Thoracic aorta (tissue), 2 donors: ENCODE results near the gene SLC2A3. TPM values are rescaled to one million over a fixed set of nuclear protein-coding genes. Genes with fewer than 3 reads are reported as not detected.
"Not testable (repeated sequence)": the region's sequence is repeated elsewhere in the genome, so short reads cannot be mapped to it uniquely, and the experiment has no call there.

Source experiments
- ATAC-seq: fragments of 150-250 bp; one replicate; pipeline ENCODE4 v1.8.0; 2017; ENCODE audit warnings: low read depth; ENCODE audit not compliant: insufficient number of reproducible peaks, low FRiP score
- DNase-seq: peaks from one replicate; pipeline ENCODE4 v3.0.0-alpha.2; 2020; ENCODE audit warnings: low spot score
- H3K27ac ChIP-seq, 2 donors: fragments of 200-600 bp; sonication (generic); 1 replicate in 1 of 2; 2 replicates in 1 of 2; pipeline ENCODE4 v1.5.1; 2016; ENCODE audit warnings: mild to moderate bottlenecking in 2 of 2, moderate library complexity in 2 of 2
- H3K27me3 ChIP-seq: fragments of 200-600 bp; sonication (generic); replicated peaks from 2 replicates; pipeline ENCODE4 v1.6.0; 2016; ENCODE audit warnings: mild to moderate bottlenecking; ENCODE audit not compliant: insufficient read depth
- H3K36me3 ChIP-seq: fragments of 200-600 bp; sonication (generic); one replicate; pipeline ENCODE4 v1.5.1; 2016
- H3K4me1 ChIP-seq, 2 donors: fragments of 200-600 bp; sonication (generic); 1 replicate in 1 of 2; 2 replicates in 1 of 2; pipeline versions ENCODE4 v1.5.1 to v1.6.0; 2016; ENCODE audit warnings: low read depth in 2 of 2, mild to moderate bottlenecking in 1 of 2; ENCODE audit not compliant: control insufficient read depth in 1 of 2
- H3K4me3 ChIP-seq: fragments of 200-600 bp; sonication (generic); 2 replicates; pipeline ENCODE4 v1.5.1; 2016; ENCODE audit warnings: mild to moderate bottlenecking
- H3K9me3 ChIP-seq: fragments of 200-600 bp; sonication (generic); 2 replicates; pipeline ENCODE4 v1.5.1; 2016
- total RNA-seq, 2 donors: library from RNA; depleted of rRNA; stranded (reverse); fragments of >200 nt; gene quantifications; one replicate each; pipeline versions ENCODE4 v1.1.0 to v1.2.3, GENCODE V29; 2016
- TF ChIP-seq, protein P1 (sequence below): fragments of 200-600 bp; sonication (generic); IDR thresholded peaks from one replicate; pipeline ENCODE4 v1.5.1; 2019; ENCODE audit warnings: antibody characterized with exemption

SLC2A3 gene
- total RNA-seq, 2 donors from 2014 or later = 47.7 to 136 TPM

- Histone ChIP-seq H3K4me3 (no peak overlapping the region), H3K27me3 (no peaks in the 10 kb centered on the region), H3K4me1 (peaks cover 0 to 15% of the 10 kb centered on the region in 2 donors), H3K27ac (no peak overlapping the region), H3K36me3 (peaks cover 27% of the 10 kb centered on the region), H3K9me3 (no peaks in the 10 kb centered on the region)
- TF ChIP-seq, protein P1, sequence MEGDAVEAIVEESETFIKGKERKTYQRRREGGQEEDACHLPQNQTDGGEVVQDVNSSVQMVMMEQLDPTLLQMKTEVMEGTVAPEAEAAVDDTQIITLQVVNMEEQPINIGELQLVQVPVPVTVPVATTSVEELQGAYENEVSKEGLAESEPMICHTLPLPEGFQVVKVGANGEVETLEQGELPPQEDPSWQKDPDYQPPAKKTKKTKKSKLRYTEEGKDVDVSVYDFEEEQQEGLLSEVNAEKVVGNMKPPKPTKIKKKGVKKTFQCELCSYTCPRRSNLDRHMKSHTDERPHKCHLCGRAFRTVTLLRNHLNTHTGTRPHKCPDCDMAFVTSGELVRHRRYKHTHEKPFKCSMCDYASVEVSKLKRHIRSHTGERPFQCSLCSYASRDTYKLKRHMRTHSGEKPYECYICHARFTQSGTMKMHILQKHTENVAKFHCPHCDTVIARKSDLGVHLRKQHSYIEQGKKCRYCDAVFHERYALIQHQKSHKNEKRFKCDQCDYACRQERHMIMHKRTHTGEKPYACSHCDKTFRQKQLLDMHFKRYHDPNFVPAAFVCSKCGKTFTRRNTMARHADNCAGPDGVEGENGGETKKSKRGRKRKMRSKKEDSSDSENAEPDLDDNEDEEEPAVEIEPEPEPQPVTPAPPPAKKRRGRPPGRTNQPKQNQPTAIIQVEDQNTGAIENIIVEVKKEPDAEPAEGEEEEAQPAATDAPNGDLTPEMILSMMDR = no peak
- DNase-seq (no peak), ATAC-seq (no peak)
Measured at GRCh38 chr12:7929083-7929792, 6.7 kb downstream of the SLC2A3 start.

GRCh38 chr12:7927470-7927869 is 8.5 kb downstream of the SLC2A3 start:
- Histone ChIP-seq H3K27me3 (no peaks in the 10 kb centered on the region), H3K4me3 (no peak overlapping the region), H3K27ac (no peak overlapping the region), H3K36me3 (peaks cover 35% of the 10 kb centered on the region), H3K4me1 (no peaks in the 10 kb centered on the region), H3K9me3 (no peaks in the 10 kb centered on the region)
- ATAC-seq = no peak
- no peak for DNase-seq
- TF ChIP-seq, protein P1 = no peak

- not testable (repeated sequence) for H3K27me3 ChIP-seq, H3K4me1 ChIP-seq, ATAC-seq, H3K9me3 ChIP-seq, H3K27ac ChIP-seq, DNase-seq, H3K4me3 ChIP-seq
- peaks cover 35% of the 10 kb centered on the region for H3K36me3 ChIP-seq
Measured at GRCh38 chr12:7926068-7926666, 9.8 kb downstream of the SLC2A3 start.

- H3K27ac ChIP-seq = no peak overlapping the region
- ATAC-seq (no peak), DNase-seq (no peak)
- no peaks in the 10 kb centered on the region for H3K4me1 ChIP-seq
- no peak overlapping the region for H3K4me3 ChIP-seq
- TF ChIP-seq, protein P1 = no peak
- peaks cover 30% of the 10 kb centered on the region for H3K36me3 ChIP-seq
- no peaks in the 10 kb centered on the region for H3K9me3 ChIP-seq
- no peaks in the 10 kb centered on the region for H3K27me3 ChIP-seq
Measured at GRCh38 chr12:7923241-7924236, 12.4 kb downstream of the SLC2A3 start.

DNA sequence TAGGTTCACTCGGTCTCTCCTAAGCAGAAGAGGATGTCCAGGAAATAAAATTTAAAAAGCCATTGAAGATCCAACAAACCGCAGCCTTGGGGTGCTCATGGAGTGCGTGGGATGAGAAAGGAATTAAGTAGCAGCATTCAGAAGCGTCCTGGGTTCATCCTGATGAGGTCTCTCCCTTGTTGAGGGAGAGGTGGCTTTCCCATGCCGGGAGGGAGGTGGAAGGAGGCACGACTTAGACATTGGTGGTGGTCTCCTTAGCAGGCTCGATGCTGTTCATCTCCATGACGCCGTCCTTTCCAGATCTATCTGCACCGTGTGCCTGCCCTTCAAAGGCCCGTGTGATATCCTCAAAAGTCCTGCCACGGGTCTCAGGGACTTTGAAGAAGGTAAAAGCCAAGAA is 14.8 kb downstream of the SLC2A3 start:
- H3K27ac ChIP-seq, H3K4me1 ChIP-seq, ATAC-seq, H3K27me3 ChIP-seq, H3K9me3 ChIP-seq, DNase-seq, H3K4me3 ChIP-seq: not testable (repeated sequence)
- peaks cover 22% of the 10 kb centered on the region for H3K36me3 ChIP-seq

DNA sequence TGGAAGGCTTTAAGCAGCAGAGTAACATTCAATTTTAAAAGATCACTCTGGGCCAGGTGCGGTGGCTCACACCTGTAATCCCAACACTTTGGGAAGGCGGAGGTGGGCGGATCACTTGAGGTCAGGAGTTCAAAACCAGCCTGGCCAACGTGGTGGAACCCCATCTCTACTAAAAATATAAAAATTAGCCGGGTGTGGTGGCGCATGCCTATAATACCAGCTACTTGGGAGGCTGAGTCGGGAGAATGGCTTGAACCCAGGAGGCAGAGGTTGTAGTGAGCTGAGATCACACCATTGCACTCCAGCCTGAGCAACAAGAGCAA is 17.8 kb downstream of the SLC2A3 start:
- not testable (repeated sequence) for H3K9me3 ChIP-seq, ATAC-seq, H3K4me3 ChIP-seq, DNase-seq, H3K4me1 ChIP-seq, H3K27me3 ChIP-seq, H3K27ac ChIP-seq
- peaks cover 14% of the 10 kb centered on the region for H3K36me3 ChIP-seq
